NCI-H524 treated with DMSO at 0.1 percent for 48 hours (cell line): ENCODE results near the gene CLTA.
"Not testable (repeated sequence)": the region's sequence is repeated elsewhere in the genome, so short reads cannot be mapped to it uniquely, and the experiment has no call there.

Source experiments
- DNase-seq: peaks from one replicate; lab custom pipeline; 2025; lab: John Stamatoyannopoulos, UW

CLTA gene

GRCh38 chr9:36239675-36240074 is 49.0 kb downstream of the CLTA start:
- not testable (repeated sequence) for DNase-seq

GRCh38 chr9:36245906-36246305 is 55.2 kb downstream of the CLTA start:
- DNase-seq = no peak

GRCh38 chr9:36247356-36247755 is 56.6 kb downstream of the CLTA start:
- DNase-seq = no peak

- DNase-seq = not testable (repeated sequence)
Observed at GRCh38 chr9:36248061-36248460, 57.3 kb downstream of the CLTA start.

GRCh38 chr9:36249189-36249588 is 58.5 kb downstream of the CLTA start:
- DNase-seq = no peak

GRCh38 chr9:36250079-36250478 is 59.4 kb downstream of the CLTA start:
- DNase-seq = no peak

GRCh38 chr9:36251428-36251827 is 60.7 kb downstream of the CLTA start:
- DNase-seq = no peak

GRCh38 chr9:36258208-36258995 is 67.7 kb downstream of the CLTA start, which contains the start of gene GNE:
GNE (minus strand) TSS chr9:36258448; CDS start chr9:36249355, 9,093 bp downstream.
- DNase-seq = peak; percentile 59

GRCh38 chr9:36258996-36259533 is 68.3 kb downstream of the CLTA start:
- DNase-seq = no peak
